Measurements from ENCODE around the gene GPD1L.

Gene GPD1L

DNA sequence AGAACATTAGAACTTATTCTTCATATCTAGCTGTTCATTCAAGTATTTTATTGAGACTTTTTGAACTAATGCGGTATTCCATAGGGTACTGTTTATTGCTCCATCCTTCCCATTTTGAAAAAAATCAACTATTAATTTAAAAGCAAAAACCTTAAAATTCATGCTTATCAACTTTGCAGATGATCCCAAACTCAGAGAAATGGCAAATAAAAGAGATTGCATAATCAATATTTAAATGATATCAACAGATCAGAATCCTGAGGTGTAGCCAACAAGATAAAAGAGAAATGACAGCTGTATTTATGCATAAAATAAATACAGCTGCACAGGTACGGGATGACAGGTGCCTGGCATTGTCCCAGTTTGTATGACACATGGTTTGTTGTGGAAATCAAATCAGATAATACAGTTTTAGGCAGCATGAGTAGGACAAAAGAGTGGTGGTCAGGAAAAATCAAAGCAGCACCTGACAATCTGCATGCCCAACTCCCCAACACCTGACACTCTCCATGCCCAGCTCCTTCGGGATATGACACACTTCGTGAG is 89.6 kb downstream of the GPD1L start:
- no peak for DNase-seq (ENCODE audit: low read depth in 2 of 2)
- TF ChIP-seq, protein P1, sequence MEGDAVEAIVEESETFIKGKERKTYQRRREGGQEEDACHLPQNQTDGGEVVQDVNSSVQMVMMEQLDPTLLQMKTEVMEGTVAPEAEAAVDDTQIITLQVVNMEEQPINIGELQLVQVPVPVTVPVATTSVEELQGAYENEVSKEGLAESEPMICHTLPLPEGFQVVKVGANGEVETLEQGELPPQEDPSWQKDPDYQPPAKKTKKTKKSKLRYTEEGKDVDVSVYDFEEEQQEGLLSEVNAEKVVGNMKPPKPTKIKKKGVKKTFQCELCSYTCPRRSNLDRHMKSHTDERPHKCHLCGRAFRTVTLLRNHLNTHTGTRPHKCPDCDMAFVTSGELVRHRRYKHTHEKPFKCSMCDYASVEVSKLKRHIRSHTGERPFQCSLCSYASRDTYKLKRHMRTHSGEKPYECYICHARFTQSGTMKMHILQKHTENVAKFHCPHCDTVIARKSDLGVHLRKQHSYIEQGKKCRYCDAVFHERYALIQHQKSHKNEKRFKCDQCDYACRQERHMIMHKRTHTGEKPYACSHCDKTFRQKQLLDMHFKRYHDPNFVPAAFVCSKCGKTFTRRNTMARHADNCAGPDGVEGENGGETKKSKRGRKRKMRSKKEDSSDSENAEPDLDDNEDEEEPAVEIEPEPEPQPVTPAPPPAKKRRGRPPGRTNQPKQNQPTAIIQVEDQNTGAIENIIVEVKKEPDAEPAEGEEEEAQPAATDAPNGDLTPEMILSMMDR (IDR thresholded peaks at IDR 0.05; ENCODE audit: low read depth, low read length), result no peak
- H3K4me3 ChIP-seq (replicated peaks in 1 of 2; ENCODE audit: low read depth in 2 of 2, low read length in 2 of 2), result no peak overlapping the region

DNA sequence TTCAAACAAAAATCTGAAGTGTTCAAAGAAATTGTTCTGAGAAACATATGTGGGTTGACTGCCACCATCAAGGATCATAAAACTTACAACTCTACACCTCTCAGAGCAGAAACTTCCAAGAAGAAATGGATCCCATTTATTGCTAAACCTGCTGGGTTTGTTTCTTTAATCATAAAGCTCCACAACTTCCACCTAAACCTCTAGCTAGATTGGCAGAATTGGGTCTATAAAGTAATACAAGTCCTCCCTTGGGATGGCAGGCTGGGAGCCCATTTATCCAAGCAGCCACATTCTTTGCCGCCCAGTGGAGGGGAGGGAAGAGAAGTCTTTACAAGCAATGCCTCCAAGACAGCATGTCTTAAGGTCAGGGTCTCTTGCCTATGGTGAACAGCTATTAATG is 91.6 kb downstream of the GPD1L start:
- H3K4me3 ChIP-seq (replicated peaks in 1 of 2; ENCODE audit: low read depth in 2 of 2, low read length in 2 of 2), result no peak overlapping the region
- TF ChIP-seq, protein P1 (IDR thresholded peaks at IDR 0.05; ENCODE audit: low read depth, low read length), result no peak
- DNase-seq (ENCODE audit: low read depth in 2 of 2), result no peak

DNA sequence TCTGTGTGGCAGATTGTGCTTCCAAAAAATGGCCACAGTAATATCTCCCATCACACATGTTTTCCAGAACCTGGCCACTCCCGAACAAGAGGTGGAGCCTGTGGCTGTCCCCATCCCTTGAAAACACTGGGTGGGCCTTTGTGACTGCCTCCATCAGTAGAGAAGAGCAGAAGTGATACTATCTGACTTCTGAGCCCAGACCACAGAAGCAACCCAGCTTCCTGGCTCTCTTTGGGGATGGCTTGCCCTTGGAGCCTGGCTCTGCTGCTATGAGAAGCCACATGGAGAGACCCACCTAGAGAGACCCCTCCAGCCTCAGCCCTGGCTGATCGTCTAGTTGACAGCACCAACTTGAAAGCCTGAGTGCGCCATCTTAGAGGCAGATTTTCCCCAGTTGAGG is 92.3 kb downstream of the GPD1L start:
- TF ChIP-seq, protein P1 (IDR thresholded peaks at IDR 0.05; ENCODE audit: low read depth, low read length), result no peak
- no peak overlapping the region for H3K4me3 ChIP-seq (replicated peaks in 1 of 2; ENCODE audit: low read depth in 2 of 2, low read length in 2 of 2)
- DNase-seq (ENCODE audit: low read depth in 2 of 2), result no peak

- peak; percentile 90 to 91 for DNase-seq (ENCODE audit: low read depth in 2 of 2)
- TF ChIP-seq, protein P1 (IDR thresholded peaks at IDR 0.05; ENCODE audit: low read depth, low read length), result no peak
- no peak overlapping the region for H3K4me3 ChIP-seq (replicated peaks in 1 of 2; ENCODE audit: low read depth in 2 of 2, low read length in 2 of 2)
Measured at GRCh38 chr3:32200490-32200889, 94.1 kb downstream of the GPD1L start.

DNA sequence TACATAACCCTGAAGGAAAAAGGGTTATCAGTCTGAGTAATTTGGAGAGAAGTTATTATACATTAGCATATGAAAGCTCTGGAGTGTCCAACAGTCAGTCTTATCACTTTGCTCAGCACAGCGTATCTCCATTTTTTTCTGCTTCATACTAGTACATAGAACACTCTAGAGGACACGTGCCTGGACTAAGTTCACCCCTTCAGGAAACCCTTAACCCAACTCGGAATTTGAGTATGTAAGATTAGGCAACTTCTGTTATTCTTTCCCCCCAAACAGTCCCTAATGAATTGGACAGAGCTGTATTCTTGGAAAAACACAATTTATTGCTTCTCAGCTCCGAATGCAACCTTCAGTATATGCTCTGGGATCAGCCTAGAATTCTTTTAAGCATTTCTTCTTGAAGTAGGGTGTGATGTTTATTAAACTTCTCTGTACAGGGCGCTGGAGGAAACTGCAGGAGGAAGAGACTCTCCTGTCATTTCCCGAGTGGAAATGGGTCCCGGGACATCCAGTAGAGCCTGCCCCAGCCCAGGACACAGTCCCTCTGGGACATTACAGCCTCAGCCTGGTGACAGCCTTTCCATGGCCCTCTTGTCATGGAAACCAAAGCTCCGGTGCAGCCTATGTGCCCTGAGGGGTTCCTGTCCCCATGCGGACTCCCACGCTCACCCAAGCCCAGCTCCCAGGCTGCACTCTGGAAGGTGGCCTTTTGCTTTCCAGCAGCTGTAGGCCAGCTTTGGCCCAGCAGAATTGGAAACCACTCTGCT is 94.8 kb downstream of the GPD1L start:
- TF ChIP-seq, protein P1 (IDR thresholded peaks at IDR 0.05; ENCODE audit: low read depth, low read length), result no peak
- H3K4me3 ChIP-seq (replicated peaks in 1 of 2; ENCODE audit: low read depth in 2 of 2, low read length in 2 of 2), result no peak overlapping the region
- peak; percentile 17 to 81 for DNase-seq (ENCODE audit: low read depth in 2 of 2)

DNA sequence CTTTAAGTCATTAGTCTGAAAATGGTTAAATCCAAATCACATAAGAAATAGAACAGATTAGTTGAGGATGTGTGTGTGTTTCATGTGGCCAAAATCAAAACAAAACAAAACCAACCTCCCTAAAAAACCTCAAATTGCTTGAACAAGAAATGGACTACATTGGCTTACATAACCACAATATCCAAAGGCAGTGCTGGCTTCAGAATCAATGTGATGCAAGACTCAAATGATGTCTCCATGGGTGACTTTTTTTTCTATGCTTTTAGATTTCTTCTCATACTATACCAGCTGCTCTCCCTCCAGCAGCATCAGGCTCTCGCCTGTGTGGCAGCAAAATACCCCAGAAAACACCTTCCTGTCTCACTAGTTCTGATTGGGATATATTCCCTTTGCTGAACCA is 96.1 kb downstream of the GPD1L start:
- TF ChIP-seq, protein P1 (IDR thresholded peaks at IDR 0.05; ENCODE audit: low read depth, low read length), result no peak
- DNase-seq (ENCODE audit: low read depth in 2 of 2), result peak; percentile 25 to 41
- H3K4me3 ChIP-seq (replicated peaks in 1 of 2; ENCODE audit: low read depth in 2 of 2, low read length in 2 of 2), result no peak overlapping the region

Measured in cardiac fibroblast (primary cell).